Neural cell (in vitro differentiated cells): Measurements from ENCODE around the gene LBR. TPM values are rescaled to one million over a fixed set of nuclear protein-coding genes. Genes with fewer than 3 reads are reported as not detected.

Experiments used
- H2AFZ ChIP-seq: fragments of 200-600, 300-800 bp; sonication (generic), shearing (Covaris generic); 2 replicates; pipeline ENCODE4 v1.6.0; 2014; ENCODE audit warnings: low read depth, mild to moderate bottlenecking, antibody characterized with exemption, low read length, moderate library complexity
- H3F3A ChIP-seq: fragments of 200-600 bp; shearing (Covaris generic); 2 replicates; pipeline ENCODE4 v1.6.1; 2016; ENCODE audit warnings: mild to moderate bottlenecking, moderate library complexity, mixed read lengths, antibody characterized with exemption, low read length; ENCODE audit not compliant: insufficient read depth, poor library complexity, severe bottlenecking
- H3K27ac ChIP-seq: fragments of 200-600, 300-800 bp; sonication (generic), shearing (Covaris generic); 2 replicates; pipeline ENCODE4 v1.5.1; 2014; ENCODE audit warnings: mild to moderate bottlenecking, low read length, moderate library complexity
- H3K27me3 ChIP-seq: fragments of 300-800, 200-600 bp; sonication (generic), shearing (Covaris generic); 2 replicates; pipeline ENCODE4 v1.6.0; 2014; ENCODE audit warnings: mild to moderate bottlenecking, low read depth, low read length, moderate library complexity; ENCODE audit not compliant: insufficient read depth
- H3K36me3 ChIP-seq: fragments of 300-800, 200-600 bp; sonication (generic), shearing (Covaris generic); 2 replicates; pipeline ENCODE4 v1.5.1; 2014; ENCODE audit warnings: mild to moderate bottlenecking, antibody characterized with exemption, low read length, moderate library complexity; ENCODE audit not compliant: insufficient read depth
- H3K4me2 ChIP-seq: fragments of 300-800, 200-600 bp; sonication (generic), shearing (Covaris generic); 2 replicates; pipeline ENCODE4 v1.6.0; 2014; ENCODE audit warnings: mild to moderate bottlenecking, low read length
- H3K4me3 ChIP-seq: fragments of 300-800, 200-600 bp; sonication (generic), shearing (Covaris generic); 2 replicates; pipeline ENCODE4 v1.5.1; 2014; ENCODE audit warnings: mild to moderate bottlenecking, low read length, moderate library complexity
- H3K79me2 ChIP-seq: fragments of 200-600 bp; shearing (Covaris generic); replicated peaks from 2 replicates; pipeline ENCODE4 v1.6.0; 2014; ENCODE audit warnings: mild to moderate bottlenecking, low read length, moderate library complexity; ENCODE audit not compliant: insufficient read depth
- H3K9ac ChIP-seq: fragments of 300-800, 200-600 bp; sonication (generic), shearing (Covaris generic); 2 replicates; pipeline ENCODE4 v1.6.1; 2016; ENCODE audit warnings: mild to moderate bottlenecking, low read length, mixed read lengths
- H3K9me2 ChIP-seq: fragments of 200-600 bp; shearing (Covaris generic); 2 replicates; pipeline ENCODE4 v1.6.1; 2016; ENCODE audit warnings: mild to moderate bottlenecking, low read length, mixed read lengths; ENCODE audit not compliant: insufficient read depth
- H3K9me3 ChIP-seq: fragments of 200-600, 300-800 bp; sonication (generic), shearing (Covaris generic); 2 replicates; pipeline ENCODE4 v1.6.1; 2016; ENCODE audit warnings: mild to moderate bottlenecking, mixed run types, low read length, moderate library complexity, mixed read lengths
- H4K20me1 ChIP-seq: fragments of 200-600 bp; shearing (Covaris generic); 2 replicates; pipeline ENCODE4 v1.6.1; 2016; ENCODE audit warnings: mild to moderate bottlenecking, mixed run types; ENCODE audit not compliant: insufficient read depth
- EP300 ChIP-seq: fragments of 450-650 bp; conservative IDR thresholded peaks from 2 replicates; pipeline ENCODE4 v1.6.1; 2014; ENCODE audit warnings: antibody characterized with exemption, mild to moderate bottlenecking, moderate library complexity; ENCODE audit not compliant: poor library complexity, severe bottlenecking
- EZH2 ChIP-seq: fragments of 200-600, 300-800 bp; shearing (Covaris generic), sonication (generic); IDR thresholded peaks from 2 replicates; pipeline ENCODE4 v1.6.1; 2014; ENCODE audit warnings: antibody characterized with exemption, low read length, borderline replicate concordance, mild to moderate bottlenecking; ENCODE audit not compliant: insufficient read depth, poor library complexity, severe bottlenecking
- MXI1 ChIP-seq: fragments of 450-650 bp; conservative IDR thresholded peaks from 2 replicates; pipeline ENCODE4 v1.6.1; 2014; ENCODE audit warnings: antibody characterized with exemption, mild to moderate bottlenecking; ENCODE audit not compliant: poor library complexity, severe bottlenecking
- POLR2AphosphoS5 ChIP-seq: IDR thresholded peaks from 2 replicates; pipeline ENCODE4 v1.6.1; 2012
- RAD21 ChIP-seq: fragments of 450-650 bp; conservative IDR thresholded peaks from 2 replicates; pipeline ENCODE4 v1.6.1; 2014; ENCODE audit warnings: antibody characterized with exemption, mild to moderate bottlenecking, moderate library complexity
- SMC3 ChIP-seq: fragments of 450-650 bp; conservative IDR thresholded peaks from 2 replicates; pipeline ENCODE4 v1.6.1; 2014; ENCODE audit warnings: antibody characterized with exemption, mild to moderate bottlenecking, moderate library complexity; ENCODE audit not compliant: poor library complexity
- TAF1 ChIP-seq: IDR thresholded peaks from 2 replicates; pipeline ENCODE4 v1.6.1; 2012; ENCODE audit warnings: low read depth
- polyA plus RNA-seq: library from polyadenylated mRNA; depleted of rRNA; stranded (reverse); fragments of >200 nt; gene quantifications from 2 replicates; pipeline ENCODE4 v1.2.3, GENCODE V29; 2014
- TF ChIP-seq, protein P1 (sequence below): IDR thresholded peaks from 2 replicates; pipeline ENCODE4 v1.6.1; 2012; ENCODE audit warnings: borderline replicate concordance
- TF ChIP-seq, protein P2 (sequence below): fragments of 450-650 bp; IDR thresholded peaks from 2 replicates; pipeline ENCODE4 v1.5.1; 2014; ENCODE audit warnings: antibody characterized with exemption, mild to moderate bottlenecking, moderate library complexity; ENCODE audit not compliant: poor library complexity, severe bottlenecking

LBR gene
- polyA plus RNA-seq, 1 donor from 2014 or later: 156 TPM

DNA sequence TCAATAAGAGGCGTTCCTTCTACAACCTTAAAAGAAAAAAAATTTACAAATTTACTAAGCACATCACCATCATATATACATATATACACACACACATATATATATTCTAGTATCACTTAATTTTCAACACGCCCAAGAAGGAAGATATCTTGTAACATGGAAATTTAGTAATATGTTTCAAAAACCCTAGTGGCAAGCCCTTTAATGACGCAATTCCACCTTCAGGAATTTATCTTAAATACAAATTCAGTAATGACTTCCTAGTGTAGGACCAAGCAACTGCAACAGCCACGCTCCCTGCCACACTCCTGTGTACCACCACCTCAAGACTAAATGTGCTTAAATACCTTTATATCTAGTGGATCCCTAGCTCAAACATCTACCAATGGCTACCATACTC, 12.5 kb downstream of the LBR start:
- no peaks in the 10 kb centered on the region for H4K20me1 ChIP-seq
- H2AFZ ChIP-seq: no peak overlapping the region
- no peaks in the 10 kb centered on the region for H3K9me2 ChIP-seq
- peaks cover 44% of the 10 kb centered on the region for H3K79me2 ChIP-seq
- H3K27me3 ChIP-seq: no peaks in the 10 kb centered on the region
- H3K9ac ChIP-seq: no peak overlapping the region
- peaks cover 22% of the 10 kb centered on the region for H3K36me3 ChIP-seq
- no peak overlapping the region for H3K27ac ChIP-seq
- H3K4me2 ChIP-seq: no peak overlapping the region
- H3F3A ChIP-seq: no peaks in the 10 kb centered on the region
- H3K4me3 ChIP-seq: no peak overlapping the region
- H3K9me3 ChIP-seq: no peaks in the 10 kb centered on the region
- TF ChIP-seq, protein P1, sequence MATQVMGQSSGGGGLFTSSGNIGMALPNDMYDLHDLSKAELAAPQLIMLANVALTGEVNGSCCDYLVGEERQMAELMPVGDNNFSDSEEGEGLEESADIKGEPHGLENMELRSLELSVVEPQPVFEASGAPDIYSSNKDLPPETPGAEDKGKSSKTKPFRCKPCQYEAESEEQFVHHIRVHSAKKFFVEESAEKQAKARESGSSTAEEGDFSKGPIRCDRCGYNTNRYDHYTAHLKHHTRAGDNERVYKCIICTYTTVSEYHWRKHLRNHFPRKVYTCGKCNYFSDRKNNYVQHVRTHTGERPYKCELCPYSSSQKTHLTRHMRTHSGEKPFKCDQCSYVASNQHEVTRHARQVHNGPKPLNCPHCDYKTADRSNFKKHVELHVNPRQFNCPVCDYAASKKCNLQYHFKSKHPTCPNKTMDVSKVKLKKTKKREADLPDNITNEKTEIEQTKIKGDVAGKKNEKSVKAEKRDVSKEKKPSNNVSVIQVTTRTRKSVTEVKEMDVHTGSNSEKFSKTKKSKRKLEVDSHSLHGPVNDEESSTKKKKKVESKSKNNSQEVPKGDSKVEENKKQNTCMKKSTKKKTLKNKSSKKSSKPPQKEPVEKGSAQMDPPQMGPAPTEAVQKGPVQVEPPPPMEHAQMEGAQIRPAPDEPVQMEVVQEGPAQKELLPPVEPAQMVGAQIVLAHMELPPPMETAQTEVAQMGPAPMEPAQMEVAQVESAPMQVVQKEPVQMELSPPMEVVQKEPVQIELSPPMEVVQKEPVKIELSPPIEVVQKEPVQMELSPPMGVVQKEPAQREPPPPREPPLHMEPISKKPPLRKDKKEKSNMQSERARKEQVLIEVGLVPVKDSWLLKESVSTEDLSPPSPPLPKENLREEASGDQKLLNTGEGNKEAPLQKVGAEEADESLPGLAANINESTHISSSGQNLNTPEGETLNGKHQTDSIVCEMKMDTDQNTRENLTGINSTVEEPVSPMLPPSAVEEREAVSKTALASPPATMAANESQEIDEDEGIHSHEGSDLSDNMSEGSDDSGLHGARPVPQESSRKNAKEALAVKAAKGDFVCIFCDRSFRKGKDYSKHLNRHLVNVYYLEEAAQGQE: no peak
- TF ChIP-seq POLR2AphosphoS5 (no peak), SMC3 (no peak), RAD21 (no peak), EZH2 (no peak), TAF1 (no peak), MXI1 (no peak), EP300 (no peak)
- TF ChIP-seq, protein P2, sequence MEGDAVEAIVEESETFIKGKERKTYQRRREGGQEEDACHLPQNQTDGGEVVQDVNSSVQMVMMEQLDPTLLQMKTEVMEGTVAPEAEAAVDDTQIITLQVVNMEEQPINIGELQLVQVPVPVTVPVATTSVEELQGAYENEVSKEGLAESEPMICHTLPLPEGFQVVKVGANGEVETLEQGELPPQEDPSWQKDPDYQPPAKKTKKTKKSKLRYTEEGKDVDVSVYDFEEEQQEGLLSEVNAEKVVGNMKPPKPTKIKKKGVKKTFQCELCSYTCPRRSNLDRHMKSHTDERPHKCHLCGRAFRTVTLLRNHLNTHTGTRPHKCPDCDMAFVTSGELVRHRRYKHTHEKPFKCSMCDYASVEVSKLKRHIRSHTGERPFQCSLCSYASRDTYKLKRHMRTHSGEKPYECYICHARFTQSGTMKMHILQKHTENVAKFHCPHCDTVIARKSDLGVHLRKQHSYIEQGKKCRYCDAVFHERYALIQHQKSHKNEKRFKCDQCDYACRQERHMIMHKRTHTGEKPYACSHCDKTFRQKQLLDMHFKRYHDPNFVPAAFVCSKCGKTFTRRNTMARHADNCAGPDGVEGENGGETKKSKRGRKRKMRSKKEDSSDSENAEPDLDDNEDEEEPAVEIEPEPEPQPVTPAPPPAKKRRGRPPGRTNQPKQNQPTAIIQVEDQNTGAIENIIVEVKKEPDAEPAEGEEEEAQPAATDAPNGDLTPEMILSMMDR: no peak

DNA sequence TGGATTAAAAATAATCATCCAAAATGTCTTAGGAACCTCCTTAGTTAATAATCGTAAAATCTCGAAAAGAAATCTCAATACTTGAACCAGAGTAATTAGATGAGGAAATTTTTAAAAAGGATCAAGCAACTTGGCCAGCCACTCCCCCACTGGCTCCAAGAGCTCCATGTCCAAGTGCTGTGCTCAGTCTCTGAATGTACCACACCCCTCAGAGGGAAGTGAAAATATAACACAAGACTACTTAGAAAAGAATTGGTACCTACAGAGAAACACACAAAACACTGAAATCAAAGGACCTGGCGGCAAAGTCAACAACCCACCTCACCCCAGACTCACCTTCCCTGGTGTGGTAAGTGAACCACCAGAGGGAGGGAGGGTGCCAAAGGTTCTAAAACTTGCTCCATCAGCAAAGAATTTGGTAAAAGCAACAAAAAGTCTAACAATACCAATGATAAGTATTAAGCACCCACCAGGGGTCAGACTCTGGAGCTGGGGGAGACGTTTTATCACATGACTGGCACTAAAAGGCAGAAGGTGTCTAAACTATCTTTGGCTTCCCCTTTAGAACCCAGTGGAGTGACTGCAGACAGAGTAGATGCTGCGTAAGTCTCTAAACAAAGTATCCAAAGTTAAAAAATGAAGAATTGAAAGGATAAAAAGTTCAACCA, 14.0 kb downstream of the LBR start:
- H4K20me1 ChIP-seq: no peaks in the 10 kb centered on the region
- no peak overlapping the region for H3K9ac ChIP-seq
- no peak overlapping the region for H3K4me2 ChIP-seq
- H3K27me3 ChIP-seq: no peaks in the 10 kb centered on the region
- no peak overlapping the region for H2AFZ ChIP-seq
- H3K4me3 ChIP-seq: no peak overlapping the region
- no peaks in the 10 kb centered on the region for H3K9me3 ChIP-seq
- H3K36me3 ChIP-seq: peaks cover 16% of the 10 kb centered on the region
- no peaks in the 10 kb centered on the region for H3K9me2 ChIP-seq
- no peaks in the 10 kb centered on the region for H3F3A ChIP-seq
- no peak overlapping the region for H3K27ac ChIP-seq
- peaks cover 29% of the 10 kb centered on the region for H3K79me2 ChIP-seq
- no peak for TF ChIP-seq MXI1
- TF ChIP-seq, protein P1: no peak
- no peak for TF ChIP-seq EP300
- TF ChIP-seq EZH2: no peak
- no peak for TF ChIP-seq SMC3
- TF ChIP-seq POLR2AphosphoS5: no peak
- no peak for TF ChIP-seq TAF1
- no peak for TF ChIP-seq RAD21
- TF ChIP-seq, protein P2: no peak
